Adrenal gland (tissue), 12 donors: Measurements from ENCODE around the gene USE1. TPM values are rescaled to one million over a fixed set of nuclear protein-coding genes. Genes with fewer than 3 reads are reported as not detected.

Experiments
- DNase-seq, 7 donors: peaks; one replicate each; pipeline ENCODE4 v3.0.0-alpha.2; 2019 to 2020
- H3K27ac ChIP-seq, 5 donors: fragments of 200-600 bp; sonication (generic) in 4 of 5; 1 replicate in 3 of 5; 2 replicates in 2 of 5; pipeline versions ENCODE4 v1.5.1 to v1.8.0; 2016 to 2020; ENCODE audit warnings: mild to moderate bottlenecking in 1 of 5
- H3K27me3 ChIP-seq: fragments of 200-600 bp; 2 replicates; pipeline ENCODE4 v1.8.0; 2021
- H3K36me3 ChIP-seq, 2 donors: fragments of 200-600 bp; replicated peaks in 1 of 2; 1 replicate in 1 of 2; 2 replicates in 1 of 2; pipeline versions ENCODE4 v1.5.1 to v1.8.0; 2018 to 2022
- H3K4me1 ChIP-seq, 2 donors: fragments of 200-600 bp; replicated peaks in 1 of 2; 1 replicate in 1 of 2; 2 replicates in 1 of 2; pipeline versions ENCODE4 v1.5.1 to v1.8.0; 2018 to 2021
- H3K4me3 ChIP-seq, 4 donors: fragments of 200-600 bp; sonication (generic) in 3 of 4; one replicate each; pipeline ENCODE4 v1.5.1; 2016 to 2018
- H3K9me3 ChIP-seq, 3 donors: fragments of 200-600 bp; sonication (generic) in 1 of 3; replicated peaks in 1 of 3; 1 replicate in 2 of 3; 2 replicates in 1 of 3; pipeline versions ENCODE4 v1.5.1 to v1.8.0; 2016 to 2021
- CTCF ChIP-seq, 6 experiments: fragments of 450-650 bp in 4 of 6; fragments of 200-600 bp in 2 of 6; sonication (generic) in 1 of 6; IDR thresholded peaks; 1 replicate in 5 of 6; 2 replicates in 1 of 6; pipeline versions ENCODE4 v1.5.1 to v1.8.0; 2016 to 2021; ENCODE audit warnings: antibody characterized with exemption in 6 of 6, mild to moderate bottlenecking in 2 of 6, moderate library complexity in 1 of 6
- POLR2A ChIP-seq, 2 donors: fragments of 450-650 bp; IDR thresholded peaks; one replicate each; pipeline ENCODE4 v1.6.1; 2017; ENCODE audit warnings: antibody characterized with exemption in 2 of 2, mild to moderate bottlenecking in 2 of 2, moderate library complexity in 1 of 2
- WGBS, 4 donors: extraction: QIAGEN DNeasy Blood & Tissue Kit in 2 of 4; methylation state at CpG; one replicate each; pipeline versions ENCODE4 v1.1.5 to v1.1.7; 2013 to 2017; 5-methylcytosine and 5-hydroxymethylcytosine counted together
- intact Hi-C, 2 donors: fragments of 100-400 bp; cut with DNase I; formaldehyde crosslinking; loops; one replicate each; pipeline versions ENCODE4 v1.14.1 to v1.15.0; 2022 to 2023
- polyA plus RNA-seq, 3 donors: library from polyadenylated mRNA; stranded (reverse); fragments of 200-250 nt in 2 of 3; fragments of 350-450 nt in 1 of 3; fragmentation: Illumina TruSeq in 1 of 3; extraction: RNeasy Lipid Tissue Mini Kit (QIAGEN cat#74804) in 1 of 3; gene quantifications; one replicate each; pipeline ENCODE4 v1.2.3, GENCODE V29; 2013 to 2014
- total RNA-seq, 9 donors: library from RNA; depleted of rRNA in 4 of 9; stranded (reverse); fragments of >200 nt in 4 of 9; fragments of 120-200 nt in 1 of 9; fragmentation: NEBNext Ultra II Directional in 1 of 9; extraction: Animal tissue kit (Norgen Biotek cat#: 25700) in 1 of 9; gene quantifications; one replicate each; pipeline versions ENCODE4 v1.1.0 to v1.2.4, GENCODE V29; 2013 to 2023
- donor health status: healthy with polysubstance abuse.
- donor health status: Bipolar disorder and iron deficiency.
- donor health status: DM: yes; HTN: yes; CAD: no.
- donor health status: DM: no; HTN: no; CAD: no.
- donor health status: DM: no; HTN: no; CAD: no.
- donor health status: DM: yes; HTN: yes; CAD: no.

The USE1 gene
- total and polyA plus RNA-seq, 12 donors = 23.7 to 87.8 (median 44.7) TPM

DNA sequence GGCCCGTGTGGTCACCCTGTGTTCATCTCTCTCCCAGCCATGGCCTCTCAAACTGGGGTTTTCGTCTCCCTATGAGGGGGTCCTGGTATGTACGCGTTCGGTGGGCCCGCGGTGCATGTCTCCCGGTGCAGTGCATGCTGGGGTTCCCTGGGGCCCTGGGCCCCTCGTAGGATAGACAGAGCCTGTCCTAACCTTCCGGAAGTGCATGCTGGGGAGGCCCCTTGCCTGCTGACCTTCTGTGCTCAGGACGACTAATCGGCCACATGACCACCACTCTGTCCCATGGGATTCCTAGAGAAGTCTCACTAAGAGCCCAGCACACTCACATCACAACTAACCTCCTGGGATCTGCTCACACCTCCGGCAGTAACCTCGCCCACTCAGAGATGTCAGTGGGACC, 4.9 kb upstream of the USE1 start:
- Histone ChIP-seq H3K9me3 (no peaks in the 10 kb centered on the region), H3K4me1 (peaks cover 5 to 7% of the 10 kb centered on the region in 2 donors), H3K27ac (peak overlapping the region in 1 of 5 donors; percentile 22), H3K4me3 (no peak overlapping the region), H3K36me3 (peaks cover 0 to 56% of the 10 kb centered on the region in 2 donors), H3K27me3 (no peaks in the 10 kb centered on the region)
- TF ChIP-seq CTCF (IDR thresholded peaks at IDR 0.05) = no peak
- TF ChIP-seq POLR2A (IDR thresholded peaks at IDR 0.05) = no peak
- intact Hi-C loops = no loop called here
- DNase-seq = no peak
- WGBS, 4 donors = 80 to 86% (median 85%) methylated on average over 11 to 14 of the region's 14 CpGs

GRCh38 chr19:17211547-17212446, 3.4 kb upstream of the USE1 start:
- DNase-seq = no peak
- peaks cover 0 to 48% of the 10 kb centered on the region in 2 donors for H3K36me3 ChIP-seq
- intact Hi-C loops = no loop called here
- H3K4me3 ChIP-seq = no peak overlapping the region
- H3K9me3 ChIP-seq = no peaks in the 10 kb centered on the region
- 90 to 94% (median 93%) methylated on average over 15 to 58 of the region's 58 CpGs for WGBS, 4 donors
- H3K27ac ChIP-seq = no peak overlapping the region
- H3K4me1 ChIP-seq = peaks cover 5 to 14% of the 10 kb centered on the region in 2 donors
- no peak for TF ChIP-seq CTCF (IDR thresholded peaks at IDR 0.05)
- TF ChIP-seq POLR2A (IDR thresholded peaks at IDR 0.05) = no peak
- H3K27me3 ChIP-seq = no peaks in the 10 kb centered on the region

DNA sequence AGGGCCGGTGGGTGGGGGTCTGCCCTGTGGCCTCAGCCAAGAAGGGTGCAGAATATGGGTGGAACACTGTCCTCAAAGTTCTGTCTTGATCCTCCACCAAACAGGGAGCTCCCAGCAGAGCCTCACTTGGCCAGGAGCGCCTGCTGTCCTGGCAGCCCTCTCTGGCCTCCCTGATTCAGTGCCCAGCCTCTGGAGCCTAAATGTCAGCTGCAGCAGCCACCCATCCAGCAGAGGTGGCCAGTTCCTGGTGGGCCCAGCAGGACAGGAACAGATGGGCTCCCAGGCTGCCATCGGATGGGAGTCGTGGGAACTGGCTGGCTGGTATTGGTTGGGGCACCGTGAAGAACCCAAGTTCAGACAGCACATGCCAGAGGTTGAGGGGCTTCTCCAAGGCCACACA, 1.8 kb upstream of the USE1 start:
- Histone ChIP-seq H3K27me3 (no peaks in the 10 kb centered on the region), H3K27ac (no peak overlapping the region), H3K4me3 (no peak overlapping the region), H3K4me1 (peaks cover 5 to 14% of the 10 kb centered on the region in 2 donors), H3K36me3 (peaks cover 0 to 59% of the 10 kb centered on the region in 2 donors), H3K9me3 (no peaks in the 10 kb centered on the region)
- no peak for DNase-seq
- TF ChIP-seq POLR2A (IDR thresholded peaks at IDR 0.05) = no peak
- TF ChIP-seq CTCF (IDR thresholded peaks at IDR 0.05) = no peak
- intact Hi-C loops = no loop called here
- 81 to 95% (median 90%) methylated on average over 3 to 5 of the region's 5 CpGs for WGBS, 4 donors

- 16 to 30% (median 29%) methylated on average over 15 to 16 of the region's 16 CpGs for WGBS, 4 donors
- Histone ChIP-seq H3K27ac (peak overlapping the region; percentile 46 to 97 (median 79)), H3K4me1 (peaks cover 5 to 14% of the 10 kb centered on the region in 2 donors), H3K9me3 (no peaks in the 10 kb centered on the region), H3K4me3 (peak overlapping the region in 2 of 4 donors; percentile 47 to 77), H3K36me3 (peaks cover 0 to 51% of the 10 kb centered on the region in 2 donors), H3K27me3 (no peaks in the 10 kb centered on the region)
- intact Hi-C loops = no loop called here
- TF ChIP-seq CTCF (IDR thresholded peaks at IDR 0.05) (no peak), POLR2A (IDR thresholded peaks at IDR 0.05) (no peak)
- DNase-seq = no peak
Observed at GRCh38 chr19:17214508-17215126, 540 bp upstream of the USE1 start.
